Kidney epithelial cell (primary cell): Measurements from ENCODE around the gene RUNX3. TPM values are rescaled to one million over a fixed set of nuclear protein-coding genes. Genes with fewer than 3 reads are reported as not detected.

ENCODE experiments used
- DNase-seq: peaks from one replicate; pipeline ENCODE4 v3.0.0-alpha.2; 2010; ENCODE audit warnings: low read depth
- H3K27me3 ChIP-seq: 2 replicates; pipeline ENCODE4 v1.6.0; 2011; ENCODE audit warnings: low read length; ENCODE audit not compliant: control insufficient read depth, insufficient read depth
- H3K36me3 ChIP-seq: 2 replicates; pipeline ENCODE4 v1.5.1; 2011; ENCODE audit warnings: low read length; ENCODE audit not compliant: control insufficient read depth, insufficient read depth
- H3K4me3 ChIP-seq: 2 replicates; pipeline ENCODE4 v1.5.1; 2011; ENCODE audit warnings: low read depth, mild to moderate bottlenecking, control low read depth, low read length
- CTCF ChIP-seq: IDR thresholded peaks from 2 replicates; pipeline ENCODE4 v1.5.1; 2011; ENCODE audit warnings: mild to moderate bottlenecking, moderate library complexity, low read length, control low read depth, inconsistent platforms; ENCODE audit not compliant: insufficient read depth, poor library complexity, severe bottlenecking
- total RNA-seq: library from RNA; depleted of rRNA; stranded (reverse); fragments of >200 nt; gene quantifications from 2 replicates; pipeline ENCODE4 v1.2.3, GENCODE V29; 2015

The RUNX3 gene
- total RNA-seq, 1 donor from 2014 or later: 0.38 TPM

- no peak for DNase-seq
- H3K36me3 ChIP-seq: no peaks in the 10 kb centered on the region
- H3K27me3 ChIP-seq: peaks cover 92% of the 10 kb centered on the region
- no peak overlapping the region for H3K4me3 ChIP-seq
- no peak for TF ChIP-seq CTCF
Observed at GRCh38 chr1:24929398-24930259, 447 bp downstream of the RUNX3 start.

- Histone ChIP-seq H3K4me3 (no peak overlapping the region), H3K27me3 (peaks cover 87% of the 10 kb centered on the region), H3K36me3 (no peaks in the 10 kb centered on the region)
- no peak for TF ChIP-seq CTCF
- no peak for DNase-seq
Observed at GRCh38 chr1:24928689-24929397, 1.2 kb downstream of the RUNX3 start.

- DNase-seq: no peak
- no peak overlapping the region for H3K4me3 ChIP-seq
- H3K36me3 ChIP-seq: no peaks in the 10 kb centered on the region
- H3K27me3 ChIP-seq: peaks cover 87% of the 10 kb centered on the region
- no peak for TF ChIP-seq CTCF
Observed at GRCh38 chr1:24927988-24928688, 1.9 kb downstream of the RUNX3 start.

GRCh38 chr1:24927473-24927872, 2.6 kb downstream of the RUNX3 start:
- no peak for DNase-seq
- Histone ChIP-seq H3K36me3 (no peaks in the 10 kb centered on the region), H3K4me3 (no peak overlapping the region), H3K27me3 (peaks cover 82% of the 10 kb centered on the region)
- TF ChIP-seq CTCF: no peak

- DNase-seq: no peak
- no peak overlapping the region for H3K4me3 ChIP-seq
- no peak for TF ChIP-seq CTCF
- H3K36me3 ChIP-seq: no peaks in the 10 kb centered on the region
- H3K27me3 ChIP-seq: peaks cover 76% of the 10 kb centered on the region
Observed at GRCh38 chr1:24926563-24927249, 3.4 kb downstream of the RUNX3 start.
